HG02981 (cell line): ENCODE results near the gene LRRC38.
"Not testable (repeated sequence)": the region's sequence is repeated elsewhere in the genome, so short reads cannot be mapped to it uniquely, and the experiment has no call there.

Experiments used
- ATAC-seq: cut with Tn5 transposase; IDR thresholded peaks from one replicate; pipeline ENCODE4 v1.9.1; 2021; ENCODE audit warnings: mild to moderate bottlenecking, moderate library complexity; ENCODE audit not compliant: unreplicated experiment

Gene LRRC38

GRCh38 chr1:13513895-13514546 is at the start of gene LRRC38:
Gene LRRC38, minus strand, starts transcription at chr1:13514003. Its CDS starts 410 bp downstream, at chr1:13513593.
- no peak for ATAC-seq

- not testable (repeated sequence) for ATAC-seq
Measured at GRCh38 chr1:13562981-13563380, 49.2 kb upstream of the LRRC38 start.

DNA sequence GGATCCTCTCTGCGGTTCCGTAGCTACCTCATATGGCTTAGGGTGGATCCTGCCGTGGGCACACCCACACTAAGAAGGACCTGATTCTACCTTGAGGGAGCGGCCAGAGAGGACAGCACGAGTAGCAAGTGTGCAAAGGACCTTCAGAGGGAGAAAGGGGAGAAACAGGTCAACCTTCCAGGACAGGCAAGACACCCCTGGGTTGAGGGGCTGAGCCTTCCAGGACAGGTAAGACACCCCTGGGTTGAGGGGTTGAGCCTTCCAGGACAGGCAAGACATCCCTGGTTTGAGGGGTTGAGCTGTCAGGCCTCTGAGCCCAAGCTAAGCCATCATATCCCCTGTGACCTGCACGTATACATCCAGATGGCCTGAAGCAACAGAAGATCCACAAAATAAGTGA is 46.7 kb upstream of the LRRC38 start:
- no peak for ATAC-seq

- no peak for ATAC-seq
Measured at GRCh38 chr1:13556224-13556764, 42.5 kb upstream of the LRRC38 start.

GRCh38 chr1:13554798-13555197 is 41.0 kb upstream of the LRRC38 start:
- no peak for ATAC-seq

DNA sequence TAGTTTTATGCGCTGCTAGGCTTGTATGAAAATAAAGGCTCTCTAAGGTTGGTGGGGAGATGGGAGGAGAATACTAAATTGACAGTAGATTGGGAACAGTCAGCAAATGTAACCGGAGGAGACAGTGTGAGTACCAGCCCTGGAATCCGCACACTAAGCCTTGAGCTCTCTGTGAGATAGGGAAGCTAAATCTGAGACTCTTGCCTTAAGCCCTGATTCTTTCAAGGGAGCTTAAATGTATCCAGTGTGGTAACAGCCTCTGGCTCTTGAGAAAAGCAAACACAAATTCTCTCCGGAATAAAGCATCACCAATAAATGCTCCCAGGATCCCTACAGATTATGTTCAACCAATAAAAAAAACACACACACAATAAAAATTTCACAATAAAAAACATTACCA is 36.9 kb upstream of the LRRC38 start:
- ATAC-seq = no peak

GRCh38 chr1:13549521-13549920 is 35.7 kb upstream of the LRRC38 start:
- no peak for ATAC-seq

GRCh38 chr1:13549021-13549420 is 35.2 kb upstream of the LRRC38 start:
- ATAC-seq = no peak

DNA sequence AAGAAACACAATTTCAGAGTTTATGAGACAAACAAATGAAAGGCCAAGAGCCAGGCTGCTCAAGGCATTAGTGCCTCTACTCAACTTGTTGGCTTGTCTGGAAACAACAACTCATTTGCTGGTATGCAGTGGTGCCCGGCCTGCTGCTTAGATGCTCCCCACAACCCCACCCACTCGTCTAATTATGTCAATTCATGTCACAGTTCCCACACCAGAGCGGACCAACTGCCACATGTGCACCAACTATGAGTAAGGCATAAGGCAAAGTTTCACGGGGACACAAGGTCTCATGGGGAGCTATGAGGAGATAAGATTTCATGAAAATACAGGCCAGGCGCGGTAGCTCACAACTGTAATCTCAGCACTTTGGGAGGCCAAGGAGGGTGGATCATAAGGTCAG is 34.5 kb upstream of the LRRC38 start:
- no peak for ATAC-seq

GRCh38 chr1:13546791-13547190 is 33.0 kb upstream of the LRRC38 start:
- ATAC-seq = no peak

DNA sequence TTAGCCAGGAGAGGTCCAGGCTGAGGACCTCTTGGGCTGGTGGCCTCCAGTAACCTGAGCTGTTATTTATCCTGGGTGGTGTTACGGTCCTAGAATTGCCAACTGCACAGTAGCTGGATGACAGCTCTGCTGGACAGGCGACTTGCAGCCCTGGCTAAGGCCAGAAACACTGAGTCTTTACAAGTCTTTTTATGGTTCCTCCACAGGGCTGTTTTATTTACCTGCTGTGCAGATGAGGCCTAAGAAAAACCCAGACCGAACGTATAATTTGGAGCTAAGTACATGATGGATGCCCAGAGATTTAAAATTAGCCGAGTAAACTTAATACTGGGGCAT is 30.4 kb upstream of the LRRC38 start:
- ATAC-seq = no peak

- no peak for ATAC-seq
Measured at GRCh38 chr1:13543451-13544220, 29.8 kb upstream of the LRRC38 start.

- no peak for ATAC-seq
Measured at GRCh38 chr1:13541435-13542215, 27.8 kb upstream of the LRRC38 start.

DNA sequence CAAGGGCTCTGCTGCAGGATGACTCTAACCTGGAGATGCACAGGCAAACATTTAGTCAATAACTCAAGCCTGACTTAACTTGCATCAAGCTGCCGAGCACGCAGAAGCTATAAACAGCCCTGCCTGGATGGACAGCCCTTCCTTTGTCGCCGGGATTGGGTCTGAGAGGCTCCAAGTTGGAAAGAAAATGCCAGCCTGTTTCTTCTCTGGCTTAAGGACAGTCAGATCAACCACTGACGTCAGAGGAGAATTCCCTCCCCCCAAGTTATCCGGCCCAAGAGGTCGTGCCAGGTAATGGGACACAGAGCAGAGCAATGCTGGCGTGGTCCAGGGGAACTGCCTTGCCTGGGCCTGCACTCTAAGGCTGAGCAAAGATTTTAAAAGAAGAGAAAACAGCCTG is 27.1 kb upstream of the LRRC38 start:
- no peak for ATAC-seq

- no peak for ATAC-seq
Measured at GRCh38 chr1:13539683-13540082, 25.9 kb upstream of the LRRC38 start.

DNA sequence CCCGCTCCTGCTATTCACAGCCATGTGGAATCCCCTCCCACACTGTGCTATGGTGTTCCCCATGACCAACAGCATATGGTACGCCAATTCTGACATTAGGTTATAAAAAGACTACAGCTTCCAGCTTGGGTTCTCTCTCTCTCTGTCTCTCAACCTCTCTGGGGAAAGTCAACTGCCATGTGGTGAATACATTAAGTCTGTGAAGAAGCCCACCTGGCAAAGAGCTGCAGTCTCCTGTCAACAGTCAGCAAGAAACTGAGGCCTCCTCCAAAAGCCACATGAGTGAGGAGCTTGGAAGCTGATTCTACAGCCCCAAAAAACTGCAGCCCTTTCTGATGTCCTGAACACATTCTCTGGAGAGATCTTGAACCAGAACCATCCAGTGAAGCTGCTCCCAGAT is 25.0 kb upstream of the LRRC38 start:
- no peak for ATAC-seq

GRCh38 chr1:13536571-13536970 is 22.8 kb upstream of the LRRC38 start:
- ATAC-seq = no peak

DNA sequence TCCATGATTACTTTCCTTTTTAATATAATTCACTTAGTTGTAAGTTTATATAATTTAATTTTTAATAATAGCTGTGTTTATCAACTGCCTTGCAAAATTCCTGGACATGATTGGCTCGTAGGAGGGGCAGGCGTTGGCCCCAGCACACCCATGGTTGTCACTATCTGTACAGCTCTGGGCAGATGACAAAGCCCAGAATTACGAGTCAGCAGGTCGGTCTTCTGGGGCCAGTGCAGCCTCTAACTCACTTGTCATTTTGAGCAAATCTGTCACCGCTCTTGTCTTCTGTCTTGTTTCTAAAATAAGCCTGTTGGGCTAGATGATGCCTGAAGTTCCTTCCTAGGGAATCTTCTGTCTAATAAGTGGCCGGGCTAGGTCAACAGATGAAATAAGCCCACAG is 21.4 kb upstream of the LRRC38 start:
- no peak for ATAC-seq

DNA sequence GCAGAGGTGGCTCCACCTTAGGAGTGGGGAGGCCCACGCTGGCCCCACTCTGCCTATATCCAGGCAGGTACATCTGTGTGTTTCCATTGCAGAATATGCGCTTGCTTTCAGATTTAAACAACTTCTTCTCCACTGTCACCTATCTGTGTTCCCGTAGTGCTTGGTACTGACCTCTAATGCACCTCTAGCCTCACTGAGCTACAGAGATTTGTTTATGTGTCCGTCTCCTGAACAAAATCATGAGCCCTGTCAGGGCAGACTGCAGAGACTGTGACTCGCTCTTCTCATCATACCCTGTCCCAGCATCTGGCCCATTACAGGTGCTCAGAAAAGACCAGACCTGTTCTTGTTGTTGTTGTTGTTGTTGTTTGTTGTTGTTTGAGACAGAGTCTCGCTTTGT is 14.5 kb upstream of the LRRC38 start:
- no peak for ATAC-seq

- no peak for ATAC-seq
Measured at GRCh38 chr1:13523780-13524477, 10.1 kb upstream of the LRRC38 start.

GRCh38 chr1:13520985-13521384 is 7.2 kb upstream of the LRRC38 start:
- ATAC-seq = no peak
